HG03280 (cell line): ENCODE results near the gene RFFL.
"Not testable (repeated sequence)": the region's sequence is repeated elsewhere in the genome, so short reads cannot be mapped to it uniquely, and the experiment has no call there.

ENCODE experiments used
- ATAC-seq: cut with Tn5 transposase; IDR thresholded peaks from one replicate; pipeline ENCODE4 v1.9.1; 2021; ENCODE audit warnings: mild to moderate bottlenecking, moderate library complexity; ENCODE audit not compliant: unreplicated experiment

Gene RFFL

GRCh38 chr17:35006961-35007360 lies 56.5 kb downstream of the RFFL start:
- no peak for ATAC-seq

GRCh38 chr17:35006345-35006744 lies 57.2 kb downstream of the RFFL start:
- no peak for ATAC-seq

DNA sequence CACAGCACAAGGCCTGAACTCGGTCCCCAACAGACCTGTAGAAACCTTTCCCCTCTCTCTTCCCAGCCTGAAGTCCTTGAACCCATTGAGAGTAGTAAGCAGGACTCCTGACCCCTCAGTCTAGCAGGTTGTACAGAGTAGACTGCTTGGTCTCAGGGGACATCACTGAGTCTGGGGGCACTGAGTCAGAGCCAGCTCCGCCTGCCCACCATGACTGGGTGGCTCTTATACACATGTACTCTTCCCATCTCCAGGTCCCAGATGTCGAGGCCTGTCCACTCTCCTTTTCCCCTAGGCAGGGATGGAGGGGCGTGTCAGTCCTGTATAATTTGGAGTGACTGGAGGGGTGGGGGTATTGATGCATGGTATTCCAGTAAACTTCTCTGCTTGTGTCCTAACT lies 59.7 kb downstream of the RFFL start:
- ATAC-seq: no peak

DNA sequence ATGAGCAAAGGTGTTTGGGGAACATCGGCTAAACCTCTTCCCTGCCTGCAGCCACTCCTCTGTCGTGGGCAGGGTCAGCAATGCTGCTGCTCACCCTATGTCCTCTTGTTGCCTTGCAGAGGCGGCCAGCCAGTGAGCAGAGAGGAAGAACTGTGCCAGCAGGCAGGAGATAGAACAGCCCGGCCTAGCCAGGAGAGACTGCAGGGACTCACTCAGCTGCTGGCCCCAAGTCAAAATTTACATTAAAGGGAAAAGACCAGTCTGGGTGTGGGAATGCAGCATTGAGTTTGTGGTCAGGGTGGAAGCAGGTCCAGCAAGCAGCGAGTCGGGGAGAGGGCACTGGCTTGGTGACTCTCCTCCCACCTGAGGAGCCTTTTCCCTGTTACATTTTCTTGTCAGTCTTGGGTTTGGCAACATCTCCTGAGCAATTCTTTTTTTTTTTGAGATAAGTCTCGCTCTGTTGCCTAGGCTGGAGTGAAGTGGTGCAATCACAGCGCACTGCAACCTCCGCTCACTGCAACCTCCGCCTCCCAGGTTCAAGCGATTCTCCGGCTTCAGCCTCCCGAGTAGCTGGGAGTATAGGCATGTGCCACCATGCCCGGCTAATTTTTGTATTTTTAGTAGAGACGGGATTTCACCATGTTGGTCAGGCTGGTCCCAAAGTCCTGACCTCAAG lies 60.5 kb downstream of the RFFL start:
- ATAC-seq: no peak

- no peak for ATAC-seq
Observed at GRCh38 chr17:35001549-35001948, 62.0 kb downstream of the RFFL start.

DNA sequence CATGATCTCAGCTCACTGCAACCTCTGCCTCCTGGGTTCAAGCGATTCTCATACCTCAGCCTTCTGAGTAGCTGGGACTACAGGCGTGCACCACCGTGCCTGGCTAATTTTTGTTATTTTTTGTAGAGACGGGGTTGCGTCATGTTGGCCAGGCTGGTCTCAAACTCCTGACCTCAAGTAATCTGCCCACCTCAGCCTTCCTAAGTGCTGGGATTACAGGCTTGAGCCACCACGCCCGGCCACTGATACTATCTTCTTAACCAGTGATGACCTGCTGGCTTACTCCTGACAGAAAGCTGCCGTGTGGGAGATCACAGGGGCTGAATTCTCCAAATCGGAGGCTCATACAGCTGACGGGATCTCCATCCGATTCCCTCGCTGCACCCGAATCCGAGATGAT lies 62.5 kb downstream of the RFFL start:
- ATAC-seq: not testable (repeated sequence)

DNA sequence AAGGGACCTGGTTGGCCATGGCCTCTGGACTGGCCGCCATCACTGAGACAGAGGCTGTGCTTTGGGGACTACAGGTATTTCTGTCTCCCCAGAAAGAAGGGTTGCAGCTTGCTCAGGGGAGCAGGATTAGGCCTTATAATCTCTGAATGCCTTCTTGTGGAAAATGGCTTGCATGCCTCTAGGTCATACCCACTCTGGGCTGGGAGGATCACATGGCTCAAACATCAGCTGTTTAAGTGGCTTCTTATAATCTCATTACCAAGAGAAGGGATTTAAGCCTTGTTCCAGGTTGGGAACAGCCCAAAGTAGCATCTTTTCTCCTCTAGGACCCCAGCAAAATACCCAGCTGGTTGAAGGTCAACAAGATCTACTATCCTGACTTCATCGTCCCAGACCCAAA lies 64.1 kb downstream of the RFFL start:
- ATAC-seq: no peak

- no peak for ATAC-seq
Observed at GRCh38 chr17:34998205-34998604, 65.3 kb downstream of the RFFL start.

DNA sequence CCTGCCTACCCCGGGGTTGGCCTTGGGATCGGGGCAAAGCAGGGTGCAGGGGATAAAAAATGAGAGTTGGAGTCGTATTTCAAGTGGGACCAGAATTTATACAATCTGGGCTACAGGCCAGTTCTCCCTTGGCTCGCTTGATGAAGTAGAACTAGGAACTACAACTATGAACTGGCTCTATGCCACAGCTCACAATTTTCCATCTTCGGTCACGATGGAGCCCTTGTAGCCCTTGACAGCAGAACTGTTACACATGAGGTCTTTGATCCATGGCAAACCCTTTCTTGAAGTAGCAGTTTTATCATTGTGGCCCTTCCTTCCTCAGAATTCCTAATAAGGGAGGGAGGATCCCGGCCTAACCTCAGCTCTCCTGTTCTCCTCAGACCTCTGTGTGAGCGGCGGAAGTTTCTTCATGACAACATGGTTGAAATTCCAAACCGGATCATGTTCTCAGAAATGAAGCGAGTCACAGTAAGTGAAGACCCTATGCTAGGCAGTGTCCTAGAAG lies 66.1 kb downstream of the RFFL start:
- no peak for ATAC-seq

GRCh38 chr17:34996422-34997285 lies 66.9 kb downstream of the RFFL start:
- ATAC-seq: no peak

- no peak for ATAC-seq
Observed at GRCh38 chr17:34993031-34993430, 70.5 kb downstream of the RFFL start.

- ATAC-seq: no peak
Observed at GRCh38 chr17:34991606-34992005, 71.9 kb downstream of the RFFL start.

GRCh38 chr17:34990921-34991365 lies 72.6 kb downstream of the RFFL start:
- ATAC-seq: no peak

DNA sequence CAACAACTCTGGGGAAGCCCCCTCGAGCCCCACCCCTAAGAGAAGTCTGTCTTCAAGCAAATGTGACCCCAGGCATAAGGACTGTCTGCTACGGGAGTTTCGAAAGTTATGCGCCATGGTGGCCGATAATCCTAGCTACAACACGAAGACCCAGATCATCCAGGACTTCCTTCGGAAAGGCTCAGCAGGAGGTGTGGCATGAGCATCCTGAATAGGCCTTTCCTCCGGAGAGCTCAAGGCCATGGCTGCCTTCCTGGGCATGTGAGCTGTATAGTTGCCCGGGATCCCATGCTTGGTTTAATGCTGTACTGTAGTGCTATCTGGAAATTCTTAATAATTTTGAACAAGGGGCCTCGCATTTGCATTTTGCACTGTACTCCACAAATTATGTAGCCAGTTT lies 74.0 kb downstream of the RFFL start:
- no peak for ATAC-seq

DNA sequence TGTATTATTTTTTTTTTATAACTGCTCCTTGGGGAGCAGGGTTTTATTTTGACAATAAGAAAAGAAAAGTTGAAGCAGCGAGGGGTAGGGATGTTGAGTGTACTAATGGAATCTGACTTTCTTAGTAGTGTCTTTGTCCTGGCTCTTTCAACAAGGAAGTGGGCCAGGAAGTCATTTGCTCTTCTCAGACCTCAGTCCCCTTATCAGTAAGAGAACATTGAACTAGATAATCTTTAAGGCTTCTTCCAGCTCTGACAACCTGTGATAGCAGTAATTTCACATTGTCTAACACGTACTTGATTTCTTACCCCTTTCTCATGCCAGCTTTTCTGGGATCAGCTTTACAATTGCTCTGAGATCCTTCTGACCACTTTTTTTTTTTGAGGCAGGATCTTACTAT lies 74.9 kb downstream of the RFFL start:
- no peak for ATAC-seq

DNA sequence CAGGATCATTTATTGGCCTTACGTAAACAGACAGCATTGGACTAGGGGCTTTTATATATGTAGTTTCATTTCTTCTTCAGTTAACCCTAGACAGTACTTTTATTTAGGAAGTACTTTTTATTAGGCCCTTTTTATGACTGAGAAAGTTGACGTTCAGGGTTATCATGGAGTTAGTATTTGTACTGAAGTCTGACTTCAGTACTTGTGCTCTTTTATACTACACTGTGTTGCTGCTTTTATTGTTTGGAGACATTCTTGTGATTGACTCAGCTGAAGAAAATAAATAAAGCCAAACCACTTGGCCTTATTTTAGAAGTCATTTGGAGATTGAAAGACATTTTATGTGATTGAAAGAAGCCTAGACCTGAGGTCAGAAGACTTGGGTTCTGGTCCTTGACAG lies 76.3 kb downstream of the RFFL start:
- ATAC-seq: no peak

DNA sequence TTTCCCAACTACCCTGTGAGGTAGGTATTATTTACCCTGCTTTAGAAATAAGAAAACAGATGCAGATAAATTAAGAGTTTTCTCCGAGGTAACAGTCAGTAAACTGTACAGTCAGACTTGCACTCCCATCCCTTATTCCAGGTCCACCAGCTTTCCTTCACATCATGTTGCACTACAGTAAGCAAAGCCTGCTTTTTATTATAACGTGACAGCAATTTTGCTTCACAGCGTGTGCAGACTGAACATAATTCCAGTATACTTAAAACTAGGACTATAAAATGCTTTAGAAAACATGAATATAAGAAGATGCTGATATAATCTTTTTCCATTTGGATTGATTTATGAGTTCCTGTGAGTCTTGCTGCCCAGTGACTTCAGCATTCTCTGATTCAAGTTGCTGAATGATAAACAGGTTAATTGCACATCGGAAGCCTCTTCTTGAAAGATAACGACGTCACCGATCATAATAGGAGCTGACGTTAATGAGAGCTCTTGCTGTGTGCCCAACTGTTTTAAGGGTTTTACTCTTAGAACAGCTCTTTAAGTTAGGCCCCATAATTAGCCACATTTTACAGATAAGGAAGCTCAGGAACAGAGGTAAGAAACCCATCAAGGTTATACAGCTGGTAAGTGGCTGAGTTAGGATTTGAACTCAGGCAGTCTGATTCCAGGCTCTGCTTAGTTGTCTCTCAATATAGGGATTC lies 81.8 kb downstream of the RFFL start:
- no peak for ATAC-seq

GRCh38 chr17:34980681-34981537 lies 82.6 kb downstream of the RFFL start:
- ATAC-seq: peak; percentile 84

DNA sequence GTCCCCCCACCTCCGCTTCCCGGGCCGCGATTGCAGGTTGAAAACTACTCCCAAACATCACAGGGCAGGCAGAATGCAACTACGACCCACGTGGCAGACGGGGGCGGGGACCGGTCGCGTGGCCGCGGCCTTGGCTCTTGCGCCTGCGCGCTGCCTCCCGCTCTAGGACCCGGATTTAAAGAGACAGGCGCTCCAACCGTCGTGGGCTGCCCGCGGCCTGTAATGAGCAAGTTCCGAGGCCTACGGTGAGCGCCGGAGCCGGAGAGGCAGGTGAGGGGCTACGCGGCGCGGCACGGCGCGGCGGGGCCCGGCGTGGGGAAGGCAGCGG lies 83.2 kb downstream of the RFFL start, which contains the start of gene LIG3:
Gene LIG3, plus strand, starts transcription at position 160 of the 328 bp plus-strand sequence. CDS start 2,494 bp downstream, outside the sequence.
- peak; percentile 89 for ATAC-seq

DNA sequence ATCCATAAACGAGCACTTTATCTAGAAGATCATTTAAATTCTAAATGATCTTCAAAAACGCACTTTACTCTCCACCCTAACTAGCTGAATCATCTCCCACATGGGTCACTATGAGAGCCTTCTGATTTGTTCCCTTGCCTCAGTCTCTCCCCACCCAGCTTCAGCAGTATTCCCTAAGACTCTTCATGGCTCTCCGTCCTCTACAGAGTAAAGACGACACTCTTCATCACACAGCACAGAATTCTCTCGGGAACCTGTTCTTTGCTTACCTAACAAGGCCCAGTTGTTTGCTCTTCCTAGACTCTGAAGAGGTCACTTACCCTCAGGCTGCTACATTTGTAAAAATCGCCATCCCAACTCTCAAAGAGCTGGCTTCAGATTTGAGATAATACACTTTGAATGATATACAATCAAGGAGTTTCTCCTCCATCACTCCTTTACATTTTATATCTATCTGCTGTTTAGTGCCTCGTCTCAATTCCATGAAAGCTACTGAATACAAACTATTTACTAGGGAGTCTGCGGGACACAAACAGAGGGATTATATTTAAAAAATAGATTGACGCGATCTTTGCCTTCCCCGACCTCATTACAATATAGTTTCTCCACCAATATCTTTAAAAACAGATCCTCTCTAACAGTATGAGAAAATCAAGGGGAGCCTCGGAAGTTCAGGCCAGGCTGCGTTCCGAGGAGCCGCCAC lies 83.7 kb downstream of the RFFL start:
- no peak for ATAC-seq
